ENCODE results near the gene MAGI1.
A peak's percentile ranks its signal among the peaks of the same experiment; 100 is the strongest.
"Not testable (repeated sequence)": the region's sequence is repeated elsewhere in the genome, so short reads cannot be mapped to it uniquely, and the experiment has no call there.

MAGI1 gene

GRCh38 chr3:66038726-66039589 is at the start of gene MAGI1:
TSS of gene MAGI1 (minus strand) at chr3:66038918. CDS start at chr3:66038308, 610 bp downstream.
- H3K4me3 ChIP-seq (ENCODE audit: low read depth, low read length): peak within 1 kb of the TSS; percentile 89
- DNase-seq (ENCODE audit: low read depth): peak; percentile 90

- no peak for DNase-seq (ENCODE audit: low read depth)
- H3K4me3 ChIP-seq (ENCODE audit: low read depth, low read length): no peak overlapping the region
These were observed 45.1 kb upstream of the MAGI1 start for GRCh38 chr3:66083784-66084213.

GRCh38 chr3:66083096-66083678 is 44.5 kb upstream of the MAGI1 start:
- DNase-seq (ENCODE audit: low read depth): no peak
- H3K4me3 ChIP-seq (ENCODE audit: low read depth, low read length): no peak overlapping the region

- no peak for DNase-seq (ENCODE audit: low read depth)
- H3K4me3 ChIP-seq (ENCODE audit: low read depth, low read length): no peak overlapping the region
These were observed 44.0 kb upstream of the MAGI1 start for GRCh38 chr3:66082679-66083078.

- DNase-seq (ENCODE audit: low read depth): no peak
- H3K4me3 ChIP-seq (ENCODE audit: low read depth, low read length): no peak overlapping the region
These were observed 41.4 kb upstream of the MAGI1 start for GRCh38 chr3:66080167-66080566.

GRCh38 chr3:66077973-66078372 is 39.3 kb upstream of the MAGI1 start:
- no peak overlapping the region for H3K4me3 ChIP-seq (ENCODE audit: low read depth, low read length)
- no peak for DNase-seq (ENCODE audit: low read depth)

GRCh38 chr3:66076861-66077470 is 38.2 kb upstream of the MAGI1 start:
- no peak overlapping the region for H3K4me3 ChIP-seq (ENCODE audit: low read depth, low read length)
- DNase-seq (ENCODE audit: low read depth): no peak

GRCh38 chr3:66075281-66075680 is 36.6 kb upstream of the MAGI1 start:
- no peak overlapping the region for H3K4me3 ChIP-seq (ENCODE audit: low read depth, low read length)
- no peak for DNase-seq (ENCODE audit: low read depth)

GRCh38 chr3:66073464-66074141 is 34.9 kb upstream of the MAGI1 start:
- no peak for DNase-seq (ENCODE audit: low read depth)
- H3K4me3 ChIP-seq (ENCODE audit: low read depth, low read length): no peak overlapping the region

GRCh38 chr3:66068255-66068654 is 29.5 kb upstream of the MAGI1 start:
- H3K4me3 ChIP-seq (ENCODE audit: low read depth, low read length): no peak overlapping the region
- DNase-seq (ENCODE audit: low read depth): no peak

GRCh38 chr3:66066963-66067617 is 28.4 kb upstream of the MAGI1 start:
- no peak overlapping the region for H3K4me3 ChIP-seq (ENCODE audit: low read depth, low read length)
- DNase-seq (ENCODE audit: low read depth): no peak

GRCh38 chr3:66055289-66055688 is 16.6 kb upstream of the MAGI1 start:
- H3K4me3 ChIP-seq (ENCODE audit: low read depth, low read length): no peak overlapping the region
- no peak for DNase-seq (ENCODE audit: low read depth)

GRCh38 chr3:66053550-66054094 is 14.9 kb upstream of the MAGI1 start:
- no peak for DNase-seq (ENCODE audit: low read depth)
- no peak overlapping the region for H3K4me3 ChIP-seq (ENCODE audit: low read depth, low read length)

- DNase-seq (ENCODE audit: low read depth): no peak
These were observed 14.2 kb upstream of the MAGI1 start for GRCh38 chr3:66052721-66053549.

GRCh38 chr3:66050821-66051220 is 12.1 kb upstream of the MAGI1 start:
- DNase-seq (ENCODE audit: low read depth): no peak
- H3K4me3 ChIP-seq (ENCODE audit: low read depth, low read length): no peak overlapping the region

More at GRCh38 chr3:66052721-66053549, 14.2 kb upstream of the MAGI1 start:
- H3K4me3 ChIP-seq (ENCODE audit: low read depth, low read length): no peak overlapping the region

GRCh38 chr3:66048051-66048395 is 9.3 kb upstream of the MAGI1 start:
- no peak overlapping the region for H3K4me3 ChIP-seq (ENCODE audit: low read depth, low read length)
- no peak for DNase-seq (ENCODE audit: low read depth)

GRCh38 chr3:66047311-66048050 is 8.8 kb upstream of the MAGI1 start:
- no peak overlapping the region for H3K4me3 ChIP-seq (ENCODE audit: low read depth, low read length)
- peak; percentile 89 for DNase-seq (ENCODE audit: low read depth)

GRCh38 chr3:66046321-66046720 is 7.6 kb upstream of the MAGI1 start:
- DNase-seq (ENCODE audit: low read depth); H3K4me3 ChIP-seq (ENCODE audit: low read depth, low read length): not testable (repeated sequence)
